Smooth muscle cell (in vitro differentiated cells): Measurements from ENCODE around the gene SEPTIN11. TPM values are rescaled to one million over a fixed set of nuclear protein-coding genes. Genes with fewer than 3 reads are reported as not detected.
A peak's percentile ranks its signal among the peaks of the same experiment; 100 is the strongest.

Experiments used
- DNase-seq: peaks from one replicate; lab custom pipeline; 2025; ENCODE audit not compliant: unreplicated experiment; lab: John Stamatoyannopoulos, UW
- H2AFZ ChIP-seq: fragments of 200-600 bp; sonication (generic); 2 replicates; pipeline ENCODE4 v1.6.0; 2016; ENCODE audit warnings: antibody characterized with exemption, low read depth, mild to moderate bottlenecking
- H3F3A ChIP-seq: fragments of 200-600 bp; sonication (generic); 2 replicates; pipeline ENCODE4 v1.6.0; 2017; ENCODE audit warnings: antibody characterized with exemption, low read depth
- H3K27ac ChIP-seq: fragments of 200-600 bp; sonication (generic); 2 replicates; pipeline ENCODE4 v1.5.1; 2016; ENCODE audit warnings: low read depth, mild to moderate bottlenecking
- H3K27me3 ChIP-seq: fragments of 200-600 bp; sonication (generic); 2 replicates; pipeline ENCODE4 v1.6.1; 2016; ENCODE audit warnings: low read depth, mild to moderate bottlenecking
- H3K36me3 ChIP-seq: fragments of 200-600 bp; sonication (generic); 2 replicates; pipeline ENCODE4 v1.5.1; 2016; ENCODE audit warnings: low read depth
- H3K4me1 ChIP-seq: fragments of 200-600 bp; sonication (generic); 2 replicates; pipeline ENCODE4 v1.5.1; 2016; ENCODE audit warnings: low read depth
- H3K4me2 ChIP-seq: fragments of 200-600 bp; sonication (generic); 2 replicates; pipeline ENCODE4 v1.6.0; 2016; ENCODE audit warnings: mild to moderate bottlenecking
- H3K4me3 ChIP-seq: fragments of 200-600 bp; sonication (generic); 2 replicates; pipeline ENCODE4 v1.5.1; 2016; ENCODE audit warnings: mild to moderate bottlenecking
- H3K79me2 ChIP-seq: fragments of 200-600 bp; sonication (generic); 2 replicates; pipeline ENCODE4 v1.6.0; 2016; ENCODE audit warnings: low read depth, mild to moderate bottlenecking
- H3K9ac ChIP-seq: fragments of 200-600 bp; sonication (generic); 2 replicates; pipeline ENCODE4 v1.6.0; 2016; ENCODE audit warnings: low read depth
- H3K9me3 ChIP-seq: fragments of 200-600 bp; sonication (generic); replicated peaks from 2 replicates; pipeline ENCODE4 v1.5.1; 2016; ENCODE audit warnings: low read depth
- H4K20me1 ChIP-seq: fragments of 200-600 bp; sonication (generic); 2 replicates; pipeline ENCODE4 v1.6.0; 2016; ENCODE audit warnings: low read depth
- CTCF ChIP-seq: fragments of 200-600 bp; sonication (generic); IDR thresholded peaks from 2 replicates; pipeline ENCODE4 v1.5.1; 2017; ENCODE audit warnings: borderline replicate concordance, mild to moderate bottlenecking, antibody characterized with exemption; ENCODE audit not compliant: insufficient read depth, poor library complexity, severe bottlenecking
- WGBS: methylation state at CpG from one replicate; pipeline ENCODE4 v1.1.7; 2016; ENCODE audit warnings: low lambda C conversion rate; 5-methylcytosine and 5-hydroxymethylcytosine counted together
- polyA plus RNA-seq: library from polyadenylated mRNA; unstranded; fragments of >200 nt; fragmentation: Nextera tagmentation; extraction: Ambion mirVana; gene quantifications from 2 replicates; pipeline ENCODE4 v1.2.1, GENCODE V29; 2016
- total RNA-seq: library from RNA; depleted of rRNA; stranded (reverse); fragments of >200 nt; gene quantifications from 2 replicates; pipeline ENCODE4 v1.2.3, GENCODE V29; 2014

SEPTIN11 gene
- total and polyA plus RNA-seq, 2 experiments from 2014 or later, result 157 to 244 TPM

GRCh38 chr4:76980261-76980660 lies 30.7 kb downstream of the SEPTIN11 start:
- H3K4me3 ChIP-seq, result no peak overlapping the region
- DNase-seq, result no peak
- H3K4me1 ChIP-seq, result peaks cover 41% of the 10 kb centered on the region
- peaks cover 64% of the 10 kb centered on the region for H4K20me1 ChIP-seq
- H3K79me2 ChIP-seq, result peaks cover 89% of the 10 kb centered on the region
- peak overlapping the region; percentile 97 for H3K27ac ChIP-seq
- no peaks in the 10 kb centered on the region for H3K27me3 ChIP-seq
- peaks cover 31% of the 10 kb centered on the region for H3F3A ChIP-seq
- 75% methylated on average over 6 of the region's 6 CpGs for WGBS
- no peaks in the 10 kb centered on the region for H3K36me3 ChIP-seq
- H2AFZ ChIP-seq, result no peak overlapping the region
- H3K9me3 ChIP-seq, result no peaks in the 10 kb centered on the region
- H3K9ac ChIP-seq, result no peak overlapping the region
- no peak overlapping the region for H3K4me2 ChIP-seq
- TF ChIP-seq CTCF, result no peak

- WGBS, result 20% methylated on average over 3 of the region's 3 CpGs
- H3K79me2 ChIP-seq, result peaks cover 89% of the 10 kb centered on the region
- peak overlapping the region; percentile 14 for H3K9ac ChIP-seq
- peaks cover 44% of the 10 kb centered on the region for H3F3A ChIP-seq
- H2AFZ ChIP-seq, result no peak overlapping the region
- no peaks in the 10 kb centered on the region for H3K9me3 ChIP-seq
- H3K36me3 ChIP-seq, result no peaks in the 10 kb centered on the region
- peaks cover 60% of the 10 kb centered on the region for H4K20me1 ChIP-seq
- peak overlapping the region; percentile 69 for H3K4me2 ChIP-seq
- no peak for TF ChIP-seq CTCF
- no peak for DNase-seq
- peaks cover 55% of the 10 kb centered on the region for H3K4me1 ChIP-seq
- no peaks in the 10 kb centered on the region for H3K27me3 ChIP-seq
- no peak overlapping the region for H3K4me3 ChIP-seq
- H3K27ac ChIP-seq, result peak overlapping the region; percentile 97
These were observed 32.1 kb downstream of the SEPTIN11 start for GRCh38 chr4:76981644-76982043.

- peaks cover 82% of the 10 kb centered on the region for H3K79me2 ChIP-seq
- WGBS, result 57% methylated on average over 7 of the region's 7 CpGs
- H3K4me1 ChIP-seq, result peaks cover 55% of the 10 kb centered on the region
- H3F3A ChIP-seq, result peaks cover 47% of the 10 kb centered on the region
- no peaks in the 10 kb centered on the region for H3K36me3 ChIP-seq
- peak overlapping the region; percentile 3 for H3K9ac ChIP-seq
- H2AFZ ChIP-seq, result no peak overlapping the region
- TF ChIP-seq CTCF, result peak; percentile 14
- DNase-seq, result no peak
- H3K27ac ChIP-seq, result peak overlapping the region; percentile 97
- peak overlapping the region; percentile 77 for H3K4me2 ChIP-seq
- peaks cover 48% of the 10 kb centered on the region for H4K20me1 ChIP-seq
- no peaks in the 10 kb centered on the region for H3K9me3 ChIP-seq
- H3K27me3 ChIP-seq, result no peaks in the 10 kb centered on the region
- no peak overlapping the region for H3K4me3 ChIP-seq
These were observed 33.4 kb downstream of the SEPTIN11 start for GRCh38 chr4:76982638-76983584.

- peak overlapping the region; percentile 97 for H3K27ac ChIP-seq
- no peak for DNase-seq
- H3K9ac ChIP-seq, result peak overlapping the region; percentile 72
- H2AFZ ChIP-seq, result no peak overlapping the region
- TF ChIP-seq CTCF, result peak; percentile 35
- H3K4me3 ChIP-seq, result no peak overlapping the region
- no peaks in the 10 kb centered on the region for H3K36me3 ChIP-seq
- H3K79me2 ChIP-seq, result peaks cover 82% of the 10 kb centered on the region
- no peaks in the 10 kb centered on the region for H3K9me3 ChIP-seq
- peaks cover 50% of the 10 kb centered on the region for H3K4me1 ChIP-seq
- H3F3A ChIP-seq, result peaks cover 50% of the 10 kb centered on the region
- no peaks in the 10 kb centered on the region for H3K27me3 ChIP-seq
- peaks cover 35% of the 10 kb centered on the region for H4K20me1 ChIP-seq
- 56% methylated on average over 3 of the region's 3 CpGs for WGBS
- peak overlapping the region; percentile 77 for H3K4me2 ChIP-seq
These were observed 34.6 kb downstream of the SEPTIN11 start for GRCh38 chr4:76984127-76984526.
